Ramos (cell line): ENCODE data around the gene FUS.

Experiments
- in situ Hi-C: fragments of 300-500 bp; cut with MboI; formaldehyde crosslinking; loops from one replicate; pipeline ENCODE4 v1.14.3; 2022; ENCODE audit warnings: low sequenced_read_pairs; ENCODE audit not compliant: unreplicated experiment

The FUS gene

DNA sequence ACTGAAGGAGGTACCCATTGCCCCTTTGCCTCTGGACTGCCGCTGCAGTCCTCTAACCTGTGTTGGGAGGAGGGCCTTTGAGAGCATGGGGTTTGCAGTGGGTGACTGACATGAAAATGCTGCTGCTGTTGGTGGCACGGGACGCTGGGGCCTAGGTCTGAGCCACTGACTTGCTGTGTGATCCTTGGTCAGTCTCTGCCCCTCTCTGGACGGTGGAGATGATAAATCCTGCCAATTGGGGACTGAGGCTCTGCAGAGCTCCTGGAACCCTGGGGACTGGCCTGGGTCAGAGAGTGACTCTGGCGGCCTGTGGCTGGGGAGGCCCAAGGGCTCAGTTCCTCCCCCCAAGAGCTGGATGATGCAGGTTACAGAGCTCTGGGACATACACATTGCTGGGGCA, 43.1 kb downstream of the FUS start:
- in situ Hi-C loops: no loop called here

DNA sequence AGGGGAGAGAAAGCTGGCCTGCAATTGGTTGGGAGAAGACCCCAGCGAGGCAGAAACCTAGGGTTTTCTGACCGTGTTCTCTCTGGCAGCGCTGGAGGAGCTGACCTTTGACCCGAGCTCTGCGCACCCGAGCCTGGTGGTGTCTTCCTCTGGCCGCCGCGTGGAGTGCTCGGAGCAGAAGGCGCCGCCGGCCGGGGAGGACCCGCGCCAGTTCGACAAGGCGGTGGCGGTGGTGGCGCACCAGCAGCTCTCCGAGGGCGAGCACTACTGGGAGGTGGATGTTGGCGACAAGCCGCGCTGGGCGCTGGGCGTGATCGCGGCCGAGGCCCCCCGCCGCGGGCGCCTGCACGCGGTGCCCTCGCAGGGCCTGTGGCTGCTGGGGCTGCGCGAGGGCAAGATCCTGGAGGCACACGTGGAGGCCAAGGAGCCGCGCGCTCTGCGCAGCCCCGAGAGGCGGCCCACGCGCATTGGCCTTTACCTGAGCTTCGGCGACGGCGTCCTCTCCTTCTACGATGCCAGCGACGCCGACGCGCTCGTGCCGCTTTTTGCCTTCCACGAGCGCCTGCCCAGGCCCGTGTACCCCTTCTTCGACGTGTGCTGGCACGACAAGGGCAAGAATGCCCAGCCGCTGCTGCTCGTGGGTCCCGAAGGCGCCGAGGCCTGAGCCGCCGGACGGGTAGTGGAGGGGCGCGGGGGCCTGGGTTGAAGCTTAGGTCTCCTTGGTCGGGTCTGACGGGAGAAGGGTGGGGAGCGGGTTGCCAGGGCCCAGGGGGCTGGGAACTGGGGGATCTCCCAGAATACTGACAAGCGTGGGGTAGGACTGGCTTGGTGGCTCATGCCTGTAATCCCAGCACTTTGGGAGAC, 44.4 kb downstream of the FUS start:
- in situ Hi-C loops: no loop called here

DNA sequence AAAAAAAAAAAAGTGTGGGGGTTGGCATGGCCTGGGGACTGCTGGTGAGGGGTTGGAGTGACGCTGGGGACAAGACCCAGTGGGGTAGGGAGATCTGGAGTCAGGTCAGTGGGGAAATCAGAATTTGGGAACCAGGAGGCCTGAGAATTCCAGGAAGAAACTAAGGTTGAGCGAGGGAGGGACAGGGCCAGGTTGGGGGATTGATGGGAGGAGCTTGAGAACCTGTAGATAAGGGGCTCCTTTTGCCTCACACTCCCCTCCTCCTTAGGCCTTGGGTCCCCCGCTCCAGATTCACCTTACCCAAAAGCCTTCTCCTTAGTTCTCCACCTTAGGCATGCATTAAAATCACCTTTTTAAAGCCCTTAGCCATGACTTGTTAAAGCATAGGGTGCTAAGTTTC, 45.3 kb downstream of the FUS start:
- in situ Hi-C loops: no loop called here

DNA sequence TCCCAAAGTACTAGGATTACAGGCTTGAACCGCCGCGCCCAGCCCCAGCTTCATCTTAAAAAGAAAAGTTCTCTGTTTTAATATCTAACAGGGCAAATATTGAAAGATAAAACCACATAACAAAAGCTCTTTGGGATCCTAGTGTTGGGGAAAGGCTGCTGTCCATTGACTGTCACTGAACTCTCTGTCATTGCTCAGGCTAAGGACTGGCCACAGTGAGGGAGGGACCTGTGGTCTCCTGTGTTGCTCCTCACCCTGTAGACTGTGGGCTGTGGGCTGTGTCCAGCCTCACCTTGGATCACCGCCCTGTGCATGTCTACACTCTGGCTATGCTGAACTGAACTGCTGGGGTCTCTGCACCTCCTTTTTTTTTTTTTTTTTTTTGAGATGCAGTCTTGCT, 48.3 kb downstream of the FUS start:
- in situ Hi-C loops: no loop called here

DNA sequence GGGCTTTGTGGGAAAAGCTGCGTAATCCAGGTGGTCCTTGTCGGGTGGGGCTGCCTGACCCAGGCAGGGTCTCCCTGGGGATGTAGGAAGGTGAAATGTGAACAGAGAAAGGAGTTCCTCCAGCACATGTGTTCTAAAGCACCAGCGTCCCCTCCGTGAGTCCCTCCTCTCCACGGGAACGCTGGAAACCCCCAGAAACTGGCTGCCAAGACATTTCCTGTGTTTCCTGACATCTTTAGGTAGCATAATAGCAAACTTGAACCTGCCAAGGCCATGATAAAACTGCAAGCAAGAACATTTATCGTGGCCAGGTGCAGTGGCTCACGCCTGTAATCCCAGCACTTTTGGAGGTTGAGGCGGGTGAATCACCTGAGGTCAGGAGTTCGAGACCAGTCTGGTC, 49.6 kb downstream of the FUS start:
- in situ Hi-C loops: no loop called here

DNA sequence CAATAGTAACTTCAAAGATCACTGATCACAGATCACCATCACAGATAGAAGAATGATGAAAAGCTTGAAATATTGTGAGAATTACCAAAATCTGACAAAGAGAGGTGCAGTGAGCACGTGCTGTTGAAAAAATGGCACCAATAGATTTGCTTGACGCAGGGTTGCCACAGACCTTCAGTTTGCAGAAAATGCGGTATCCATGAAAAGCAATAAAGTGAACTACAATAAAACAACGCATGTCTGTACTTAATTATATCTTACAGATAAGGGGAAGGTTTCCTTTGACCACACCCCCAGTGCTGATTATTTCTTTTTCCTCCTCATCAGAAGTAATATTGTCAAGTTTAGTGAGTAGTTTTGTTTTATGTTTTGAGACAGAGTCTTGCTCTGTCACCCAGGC, 58.1 kb downstream of the FUS start:
- in situ Hi-C loops: no loop called here
